ENCODE results near the gene PHF1. TPM values are rescaled to one million over a fixed set of nuclear protein-coding genes. Genes with fewer than 3 reads are reported as not detected.

Gene PHF1
- total RNA-seq, 1 experiment from 2014 or later, result 47.6 TPM

- no TSS peak for BruUV-seq (replicated peaks)
- H3K27me3 ChIP-seq (ENCODE audit: insufficient read depth, low read depth), result no peaks in the 10 kb centered on the region
- no peaks in the 10 kb centered on the region for H4K20me1 ChIP-seq (ENCODE audit: insufficient read depth)
- no peaks in the 10 kb centered on the region for H3K79me2 ChIP-seq (ENCODE audit: low read depth)
- TF ChIP-seq CTCF (conservative IDR thresholded peaks at IDR 0.05), result no peak
- no peak for TF ChIP-seq EZH2 (IDR thresholded peaks at IDR 0.05; ENCODE audit: low read depth)
- H3K9me3 ChIP-seq (ENCODE audit: insufficient read depth, low read depth), result no peaks in the 10 kb centered on the region
- ChIA-PET CTCF (no interaction called here), POLR2A (ENCODE audit: unreplicated experiment) (no interaction called here)
- H2AFZ ChIP-seq, result no peak overlapping the region
- peaks cover 15% of the 10 kb centered on the region for H3K4me1 ChIP-seq (replicated peaks; ENCODE audit: insufficient read depth)
- DNase-seq, result no peak
- H3K36me3 ChIP-seq (ENCODE audit: low read depth), result no peaks in the 10 kb centered on the region
- no peak overlapping the region for H3K4me2 ChIP-seq
- intact Hi-C loops (cut with micrococcal nuclease; ENCODE audit: unreplicated experiment), result no loop called here
- H3K4me3 ChIP-seq, result no peak overlapping the region
- H3F3A ChIP-seq (ENCODE audit: insufficient read depth, low read depth), result peaks cover 21% of the 10 kb centered on the region
- H3K9me2 ChIP-seq (ENCODE audit: insufficient read depth), result no peaks in the 10 kb centered on the region
- no peak overlapping the region for H3K27ac ChIP-seq
These were observed 30.4 kb upstream of the PHF1 start for GRCh38 chr6:33380272-33380981.

GRCh38 chr6:33383427-33384185 lies 27.2 kb upstream of the PHF1 start:
- Histone ChIP-seq H3K4me1 (replicated peaks; ENCODE audit: insufficient read depth) (no peaks in the 10 kb centered on the region), H3K36me3 (ENCODE audit: low read depth) (no peaks in the 10 kb centered on the region), H4K20me1 (ENCODE audit: insufficient read depth) (no peaks in the 10 kb centered on the region), H2AFZ (no peak overlapping the region), H3K9me3 (ENCODE audit: insufficient read depth, low read depth) (no peaks in the 10 kb centered on the region), H3K27ac (no peak overlapping the region), H3K27me3 (ENCODE audit: insufficient read depth, low read depth) (no peaks in the 10 kb centered on the region), H3K79me2 (ENCODE audit: low read depth) (no peaks in the 10 kb centered on the region), H3K4me2 (no peak overlapping the region), H3K9me2 (ENCODE audit: insufficient read depth) (no peaks in the 10 kb centered on the region), H3K4me3 (no peak overlapping the region), H3F3A (ENCODE audit: insufficient read depth, low read depth) (0 out of 2 replicates have a peak, but pooled peaks cover 13% of the 10 kb centered on the region)
- no TSS peak for BruUV-seq (replicated peaks)
- DNase-seq, result no peak
- intact Hi-C loops (cut with micrococcal nuclease; ENCODE audit: unreplicated experiment), result no loop called here
- POLR2A ChIA-PET (ENCODE audit: unreplicated experiment), result no interaction called here
- no peak for TF ChIP-seq EZH2 (IDR thresholded peaks at IDR 0.05; ENCODE audit: low read depth)
- TF ChIP-seq CTCF (conservative IDR thresholded peaks at IDR 0.05), result no peak
- CTCF ChIA-PET, result interaction anchor here (0.6 kb wide), 1 partner anchor 770 kb away, joined by 5 read pairs; no protein-coding TSS in a partner anchor

- no TSS peak for BruUV-seq (replicated peaks)
- Histone ChIP-seq H3K4me1 (replicated peaks; ENCODE audit: insufficient read depth) (no peaks in the 10 kb centered on the region), H4K20me1 (ENCODE audit: insufficient read depth) (no peaks in the 10 kb centered on the region), H2AFZ (no peak overlapping the region), H3K79me2 (ENCODE audit: low read depth) (no peaks in the 10 kb centered on the region), H3K27me3 (ENCODE audit: insufficient read depth, low read depth) (no peaks in the 10 kb centered on the region), H3K27ac (no peak overlapping the region), H3K4me2 (no peak overlapping the region), H3K36me3 (ENCODE audit: low read depth) (no peaks in the 10 kb centered on the region), H3K4me3 (no peak overlapping the region), H3K9me2 (ENCODE audit: insufficient read depth) (no peaks in the 10 kb centered on the region), H3F3A (ENCODE audit: insufficient read depth, low read depth) (0 out of 2 replicates have a peak, but pooled peaks cover 13% of the 10 kb centered on the region), H3K9me3 (ENCODE audit: insufficient read depth, low read depth) (no peaks in the 10 kb centered on the region)
- DNase-seq, result peak in 1 of 2 experiments; percentile 74
- intact Hi-C loops (cut with micrococcal nuclease; ENCODE audit: unreplicated experiment), result no loop called here
- no peak for TF ChIP-seq EZH2 (IDR thresholded peaks at IDR 0.05; ENCODE audit: low read depth)
- TF ChIP-seq CTCF (conservative IDR thresholded peaks at IDR 0.05), result peak; percentile 69; the same call in 1 of the 2 replicates
- POLR2A ChIA-PET (ENCODE audit: unreplicated experiment), result no interaction called here
- CTCF ChIA-PET, result interaction anchor here (0.6 to 0.7 kb wide), 2 partner anchors 18 to 769 kb away, joined by 5 read pairs; no protein-coding TSS in a partner anchor
These were observed 26.2 kb upstream of the PHF1 start for GRCh38 chr6:33384581-33385020.

Data from PC-9 (cell line).